ENCODE results near the gene CNMD.

Gene CNMD

DNA sequence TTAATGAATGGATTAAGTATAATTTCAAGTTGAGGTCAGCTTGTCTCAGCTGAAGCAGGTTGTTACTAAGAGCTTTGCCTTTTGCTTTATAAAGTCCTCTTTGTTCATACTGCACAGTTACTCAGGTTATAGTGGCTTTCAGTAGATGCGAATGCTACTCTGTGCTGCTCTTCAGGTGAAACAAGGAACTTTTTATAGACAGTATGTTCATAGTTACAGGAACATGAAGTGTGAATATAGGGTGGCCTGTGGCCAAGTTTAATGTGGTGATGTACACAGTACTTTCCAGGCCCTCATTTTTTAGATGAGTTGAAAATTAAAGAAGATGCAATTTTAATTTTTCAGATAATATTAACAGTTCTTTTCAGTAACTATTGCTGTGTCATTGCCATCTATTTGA lies 66.2 kb downstream of the CNMD start:
- no peak for DNase-seq

DNA sequence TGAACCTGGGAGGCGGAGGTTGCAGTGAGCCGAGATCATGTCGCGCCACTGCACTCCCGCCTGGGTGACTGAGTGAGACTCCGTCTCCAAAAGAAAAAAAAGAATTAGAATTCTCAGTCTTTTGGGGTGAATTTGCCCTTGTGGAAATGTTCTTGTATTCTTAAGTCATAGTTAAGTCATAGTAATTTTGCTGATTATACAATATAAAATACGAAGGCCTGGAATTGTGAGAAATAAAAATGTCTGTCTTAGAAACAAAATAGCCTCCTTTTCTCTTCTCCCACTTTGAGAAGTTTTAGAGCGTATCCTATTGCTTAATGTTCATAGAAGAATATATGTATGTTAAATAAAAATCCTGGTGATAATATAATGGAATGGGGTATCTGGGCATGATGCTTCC lies 68.9 kb downstream of the CNMD start:
- DNase-seq = no peak

DNA sequence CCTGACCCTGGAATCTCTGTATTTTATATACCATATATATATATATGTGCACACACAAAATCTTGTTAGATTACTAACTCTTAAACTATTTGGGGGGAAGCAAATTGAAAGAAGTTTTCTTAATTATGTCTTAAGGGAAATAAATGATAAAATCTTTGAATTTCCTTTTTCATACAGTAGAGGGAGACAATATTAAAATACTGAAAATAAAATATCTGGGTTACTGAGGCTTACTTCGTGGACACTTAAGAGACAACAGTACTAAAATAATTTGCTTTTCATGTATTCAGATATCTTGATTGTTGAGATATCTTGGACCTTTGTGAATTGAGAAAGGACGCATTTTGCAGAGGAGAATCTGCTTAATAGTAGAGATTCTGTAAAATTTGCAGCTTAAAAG lies 69.9 kb downstream of the CNMD start:
- DNase-seq = no peak

GRCh38 chr13:52665325-52665724 lies 74.3 kb downstream of the CNMD start:
- no peak for DNase-seq

DNA sequence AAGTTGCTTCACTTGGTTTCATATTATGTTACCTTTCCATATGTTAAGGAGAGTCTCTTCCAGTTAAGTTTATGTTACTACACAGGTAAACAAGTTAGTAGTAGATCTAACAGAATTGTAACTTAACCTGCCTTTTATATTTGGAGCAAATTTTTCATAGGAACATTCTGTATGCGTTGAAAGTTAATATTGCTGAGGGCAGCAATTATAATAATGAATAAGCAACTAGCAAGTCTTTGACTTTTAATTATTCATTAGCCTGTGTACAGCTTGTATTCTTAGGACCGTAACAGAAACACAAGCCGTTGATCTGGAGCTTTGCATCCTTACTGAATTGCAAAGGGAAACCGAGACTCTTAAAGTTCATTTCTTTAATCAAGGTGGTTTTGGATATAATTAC lies 75.3 kb downstream of the CNMD start:
- no peak for DNase-seq

DNA sequence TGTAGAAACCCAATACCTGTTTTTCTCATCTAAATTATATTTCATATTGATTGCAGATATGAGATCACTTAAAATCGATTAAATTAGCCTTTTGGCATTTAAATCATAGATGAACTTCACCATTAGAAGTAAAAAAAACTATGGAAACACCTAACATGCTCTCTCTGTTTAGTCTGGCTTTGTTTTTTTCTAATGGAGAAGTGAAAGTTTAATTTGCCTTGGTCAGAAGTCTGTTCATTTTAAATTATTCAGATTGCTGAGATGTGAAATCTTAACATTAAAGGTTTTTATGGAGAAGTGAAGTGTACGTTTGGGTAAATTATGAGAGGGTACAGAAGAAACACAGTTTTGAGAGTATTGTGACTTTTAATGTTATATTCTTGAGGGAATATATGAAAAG lies 80.3 kb downstream of the CNMD start:
- no peak for DNase-seq
